HepG2 (cell line): Measurements from ENCODE around the gene MAP2K3. TPM values are rescaled to one million over a fixed set of nuclear protein-coding genes. Genes with fewer than 3 reads are reported as not detected.
A peak's percentile ranks its signal among the peaks of the same experiment; 100 is the strongest.

Experiments
- GATAD1 ChIP-seq: IDR thresholded peaks from 2 replicates; pipeline ENCODE4 v1.6.1; 2016; ENCODE audit warnings: missing genetic modification reagents, missing compliant biosample characterization
- MAF1 ChIP-seq: sonication (generic); formaldehyde crosslinking; IDR thresholded peaks from 2 replicates; pipeline ENCODE4 v1.5.0; 2020; ENCODE audit warnings: missing genetic modification reagents, borderline replicate concordance
- MXD4 ChIP-seq: IDR thresholded peaks from 2 replicates; pipeline ENCODE4 v1.6.1; 2016; ENCODE audit warnings: mild to moderate bottlenecking, missing biosample characterization, missing genetic modification reagents
- MZF1 ChIP-seq: sonication (generic); formaldehyde crosslinking; IDR thresholded peaks from 2 replicates; pipeline ENCODE4 v1.8.1; 2023; ENCODE audit warnings: mild to moderate bottlenecking, missing genetic modification reagents, borderline replicate concordance
- NPAS2 ChIP-seq: sonication (generic); formaldehyde crosslinking; IDR thresholded peaks from 2 replicates; pipeline ENCODE4 v1.8.0; 2022; ENCODE audit warnings: mild to moderate bottlenecking, missing genetic modification reagents, borderline replicate concordance
- PAX8 ChIP-seq: sonication (generic); formaldehyde crosslinking; IDR thresholded peaks from 2 replicates; pipeline ENCODE4 v1.8.0; 2022; ENCODE audit warnings: mild to moderate bottlenecking, missing genetic modification reagents, borderline replicate concordance
- POLR2A ChIP-seq, 2 experiments: IDR thresholded peaks; 2 replicates each; pipeline ENCODE4 v1.6.1; 2011; ENCODE audit warnings: low read depth in 2 of 2, low read length in 2 of 2, mild to moderate bottlenecking in 1 of 2, moderate library complexity in 1 of 2; ENCODE audit not compliant: insufficient read depth in 1 of 2
- RCOR2 ChIP-seq: IDR thresholded peaks from 2 replicates; pipeline ENCODE4 v1.6.1; 2016; ENCODE audit warnings: missing biosample characterization, missing genetic modification reagents
- WIZ ChIP-seq: sonication (generic); formaldehyde crosslinking; IDR thresholded peaks from 2 replicates; pipeline ENCODE4 v1.5.1; 2020; ENCODE audit warnings: mild to moderate bottlenecking, missing genetic modification reagents
- ZFP91 ChIP-seq: sonication (generic); formaldehyde crosslinking; IDR thresholded peaks from 2 replicates; pipeline ENCODE4 v1.9.0; 2022; ENCODE audit warnings: missing genetic modification reagents, mild to moderate bottlenecking, borderline replicate concordance
- ZNF343 ChIP-seq: sonication (generic); formaldehyde crosslinking; IDR thresholded peaks from 2 replicates; pipeline ENCODE4 v1.4.0; 2020; ENCODE audit warnings: mild to moderate bottlenecking, missing genetic modification reagents
- ZNF460 ChIP-seq: sonication (generic); formaldehyde crosslinking; IDR thresholded peaks from 2 replicates; pipeline ENCODE4 v1.5.1; 2020; ENCODE audit warnings: missing genetic modification reagents, mild to moderate bottlenecking, borderline replicate concordance
- ZNF468 ChIP-seq: sonication (generic); formaldehyde crosslinking; IDR thresholded peaks from 2 replicates; pipeline ENCODE4 v1.8.0; 2022; ENCODE audit warnings: mild to moderate bottlenecking, moderate library complexity, missing genetic modification reagents
- polyA plus RNA-seq, 8 experiments: library from polyadenylated mRNA; depleted of rRNA in 3 of 8; stranded (reverse) in 7 of 8; unstranded in 1 of 8; fragments of >200 nt; fragmentation: Illumina TruSeq in 4 of 8; extraction: Trizol in 4 of 8; gene quantifications; 2 replicates each; pipeline versions ENCODE4 v1.2.1 to v1.2.3, GENCODE V29; 2011 to 2016; ENCODE audit warnings: low read depth in 4 of 8, missing spikeins in 1 of 8, mixed read lengths in 1 of 8; ENCODE audit not compliant: insufficient read depth in 1 of 8
- total RNA-seq, 5 experiments: library from RNA; depleted of rRNA; stranded (reverse); fragments of >200 nt; fragmentation: Illumina TruSeq; extraction: Trizol; gene quantifications; 2 replicates each; pipeline ENCODE4 v1.2.3, GENCODE V29; 2016; ENCODE audit warnings: low read depth in 1 of 5
- TF ChIP-seq, protein P1 (sequence below): IDR thresholded peaks from 2 replicates; pipeline ENCODE4 v1.6.1; 2012; ENCODE audit warnings: low read depth, low read length, improper control_type of control experiment
- TF ChIP-seq, protein P2 (sequence below): sonication (generic); formaldehyde crosslinking; IDR thresholded peaks from 2 replicates; pipeline ENCODE4 v1.4.0; 2020; ENCODE audit warnings: missing genetic modification reagents
- TF ChIP-seq, protein P3 (sequence below): sonication (generic); formaldehyde crosslinking; IDR thresholded peaks from 2 replicates; pipeline ENCODE4 v1.4.0; 2020; ENCODE audit warnings: missing genetic modification reagents, borderline replicate concordance

MAP2K3 gene
- total and polyA plus RNA-seq, 2 of the 13 experiments (the other 11 are each of a cell fraction or from before 2014, with no cell fraction given): 20.5 to 27.4 TPM

GRCh38 chr17:21284319-21285163 is at the start of gene MAP2K3 (continued):
- TF ChIP-seq, protein P1, sequence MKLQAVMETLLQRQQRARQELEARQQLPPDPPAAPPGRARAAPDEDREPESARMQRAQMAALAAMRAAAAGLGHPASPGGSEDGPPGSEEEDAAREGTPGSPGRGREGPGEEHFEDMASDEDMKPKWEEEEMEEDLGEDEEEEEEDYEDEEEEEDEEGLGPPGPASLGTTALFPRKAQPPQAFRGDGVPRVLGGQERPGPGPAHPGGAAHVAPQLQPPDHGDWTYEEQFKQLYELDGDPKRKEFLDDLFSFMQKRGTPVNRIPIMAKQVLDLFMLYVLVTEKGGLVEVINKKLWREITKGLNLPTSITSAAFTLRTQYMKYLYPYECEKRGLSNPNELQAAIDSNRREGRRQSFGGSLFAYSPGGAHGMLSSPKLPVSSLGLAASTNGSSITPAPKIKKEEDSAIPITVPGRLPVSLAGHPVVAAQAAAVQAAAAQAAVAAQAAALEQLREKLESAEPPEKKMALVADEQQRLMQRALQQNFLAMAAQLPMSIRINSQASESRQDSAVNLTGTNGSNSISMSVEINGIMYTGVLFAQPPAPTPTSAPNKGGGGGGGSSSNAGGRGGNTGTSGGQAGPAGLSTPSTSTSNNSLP: no peak
- TF ChIP-seq NPAS2 (CRISPR knock-in tag): no peak
- TF ChIP-seq ZNF460 (CRISPR knock-in tag): no peak
- TF ChIP-seq, protein P2, sequence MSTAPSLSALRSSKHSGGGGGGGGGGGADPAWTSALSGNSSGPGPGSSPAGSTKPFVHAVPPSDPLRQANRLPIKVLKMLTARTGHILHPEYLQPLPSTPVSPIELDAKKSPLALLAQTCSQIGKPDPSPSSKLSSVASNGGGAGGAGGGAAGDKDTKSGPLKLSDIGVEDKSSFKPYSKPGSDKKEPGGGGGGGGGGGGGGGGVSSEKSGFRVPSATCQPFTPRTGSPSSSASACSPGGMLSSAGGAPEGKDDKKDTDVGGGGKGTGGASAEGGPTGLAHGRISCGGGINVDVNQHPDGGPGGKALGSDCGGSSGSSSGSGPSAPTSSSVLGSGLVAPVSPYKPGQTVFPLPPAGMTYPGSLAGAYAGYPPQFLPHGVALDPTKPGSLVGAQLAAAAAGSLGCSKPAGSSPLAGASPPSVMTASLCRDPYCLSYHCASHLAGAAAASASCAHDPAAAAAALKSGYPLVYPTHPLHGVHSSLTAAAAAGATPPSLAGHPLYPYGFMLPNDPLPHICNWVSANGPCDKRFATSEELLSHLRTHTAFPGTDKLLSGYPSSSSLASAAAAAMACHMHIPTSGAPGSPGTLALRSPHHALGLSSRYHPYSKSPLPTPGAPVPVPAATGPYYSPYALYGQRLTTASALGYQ (CRISPR knock-in tag): no peak
- TF ChIP-seq, protein P3, sequence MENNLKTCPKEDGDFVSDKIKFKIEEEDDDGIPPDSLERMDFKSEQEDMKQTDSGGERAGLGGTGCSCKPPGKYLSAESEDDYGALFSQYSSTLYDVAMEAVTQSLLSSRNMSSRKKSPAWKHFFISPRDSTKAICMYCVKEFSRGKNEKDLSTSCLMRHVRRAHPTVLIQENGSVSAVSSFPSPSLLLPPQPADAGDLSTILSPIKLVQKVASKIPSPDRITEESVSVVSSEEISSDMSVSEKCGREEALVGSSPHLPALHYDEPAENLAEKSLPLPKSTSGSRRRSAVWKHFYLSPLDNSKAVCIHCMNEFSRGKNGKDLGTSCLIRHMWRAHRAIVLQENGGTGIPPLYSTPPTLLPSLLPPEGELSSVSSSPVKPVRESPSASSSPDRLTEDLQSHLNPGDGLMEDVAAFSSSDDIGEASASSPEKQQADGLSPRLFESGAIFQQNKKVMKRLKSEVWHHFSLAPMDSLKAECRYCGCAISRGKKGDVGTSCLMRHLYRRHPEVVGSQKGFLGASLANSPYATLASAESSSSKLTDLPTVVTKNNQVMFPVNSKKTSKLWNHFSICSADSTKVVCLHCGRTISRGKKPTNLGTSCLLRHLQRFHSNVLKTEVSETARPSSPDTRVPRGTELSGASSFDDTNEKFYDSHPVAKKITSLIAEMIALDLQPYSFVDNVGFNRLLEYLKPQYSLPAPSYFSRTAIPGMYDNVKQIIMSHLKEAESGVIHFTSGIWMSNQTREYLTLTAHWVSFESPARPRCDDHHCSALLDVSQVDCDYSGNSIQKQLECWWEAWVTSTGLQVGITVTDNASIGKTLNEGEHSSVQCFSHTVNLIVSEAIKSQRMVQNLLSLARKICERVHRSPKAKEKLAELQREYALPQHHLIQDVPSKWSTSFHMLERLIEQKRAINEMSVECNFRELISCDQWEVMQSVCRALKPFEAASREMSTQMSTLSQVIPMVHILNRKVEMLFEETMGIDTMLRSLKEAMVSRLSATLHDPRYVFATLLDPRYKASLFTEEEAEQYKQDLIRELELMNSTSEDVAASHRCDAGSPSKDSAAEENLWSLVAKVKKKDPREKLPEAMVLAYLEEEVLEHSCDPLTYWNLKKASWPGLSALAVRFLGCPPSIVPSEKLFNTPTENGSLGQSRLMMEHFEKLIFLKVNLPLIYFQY (CRISPR knock-in tag): peak; percentile 55; the same call in 1 of the 2 replicates
- TF ChIP-seq MZF1 (CRISPR knock-in tag): no peak
- 0 out of 2 replicates have a peak, but pooled peaks have one; percentile 39 for TF ChIP-seq GATAD1 (CRISPR knock-in tag)
- no peak for TF ChIP-seq PAX8 (CRISPR knock-in tag)
- no peak; the same call in 1 of the 2 replicates for TF ChIP-seq ZFP91
- TF ChIP-seq MXD4 (CRISPR knock-in tag): no peak
- no peak for TF ChIP-seq WIZ (CRISPR knock-in tag)
- TF ChIP-seq ZNF468 (CRISPR knock-in tag): no peak
- peak; percentile 93 to 99 for TF ChIP-seq POLR2A (IDR thresholded peaks at IDR 0.05; ENCODE audit: insufficient read depth in 1 of 2, low read depth in 2 of 2, low read length in 2 of 2)
- TF ChIP-seq MAF1: peak; percentile 25; the same call in 1 of the 2 replicates
- no peak for TF ChIP-seq RCOR2
- no peak for TF ChIP-seq ZNF343 (CRISPR knock-in tag)
